ENCODE measurements around the gene UGT1A9. TPM values are rescaled to one million over a fixed set of nuclear protein-coding genes. Genes with fewer than 3 reads are reported as not detected.

The UGT1A9 gene
- total and polyA plus RNA-seq, 2 of the 4 experiments (the other 2 are of a cell fraction): not detected

DNA sequence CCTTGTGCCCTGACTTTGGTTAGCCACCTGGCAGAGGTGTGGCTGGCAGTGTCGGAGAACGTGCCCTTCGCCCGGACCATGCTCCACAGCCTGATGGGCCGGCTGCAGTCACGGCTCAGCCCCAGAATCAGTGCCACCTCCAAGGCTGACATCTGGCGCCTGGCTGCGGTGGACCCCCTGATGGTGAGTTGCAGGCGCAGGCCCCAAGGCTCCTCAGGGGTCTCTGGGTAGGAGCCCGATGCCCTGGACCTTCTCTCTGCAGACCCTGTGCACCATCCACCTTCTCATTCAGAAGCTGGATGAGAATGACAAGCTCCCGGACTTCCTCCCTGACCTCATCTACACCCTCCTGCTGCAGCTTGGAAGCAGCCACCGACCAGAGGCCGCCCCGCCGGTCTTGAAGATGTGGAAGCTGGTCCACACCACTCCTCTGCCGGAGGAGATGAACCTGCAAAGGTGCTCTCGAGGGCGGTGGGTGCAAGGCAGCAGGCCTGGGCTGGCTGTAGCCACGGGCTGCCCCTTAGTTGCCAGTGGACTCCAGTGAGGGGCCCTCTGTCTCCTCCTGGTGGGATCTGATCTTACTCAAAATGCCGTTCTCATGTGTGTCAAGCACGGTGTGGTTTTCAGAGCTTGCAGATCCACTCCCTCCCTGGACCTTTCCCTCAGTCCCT lies 150.5 kb downstream of the UGT1A9 start:
- H3K4me3 ChIP-seq (ENCODE audit: insufficient read depth, low read depth, low read length): no peak overlapping the region
- H3K14ac ChIP-seq (replicated peaks; ENCODE audit: low read depth, low read length): no peak overlapping the region
- H2BK120ac ChIP-seq (ENCODE audit: low read depth, low read length): no peak overlapping the region
- intact Hi-C loops (cut with micrococcal nuclease): no loop called here
- no peak overlapping the region for H3K4me2 ChIP-seq (ENCODE audit: low read depth, low read length)
- POLR2A ChIA-PET (ENCODE audit: unreplicated experiment): no interaction called here
- H2AK5ac ChIP-seq (ENCODE audit: low read depth, low read length): no peak overlapping the region
- H3K9me1 ChIP-seq (ENCODE audit: insufficient read depth, low read length): no peaks in the 10 kb centered on the region
- dilution Hi-C loops (cut with HindIII; ENCODE audit: low sequenced_read_pairs, unreplicated experiment): no loop called here
- H2BK5ac ChIP-seq (ENCODE audit: low read depth, low read length, poor library complexity, severe bottlenecking): no peak overlapping the region
- ATAC-seq (ENCODE audit: low read depth) (no peak), DNase-seq (no peak)
- H4K91ac ChIP-seq (ENCODE audit: insufficient read depth, low read depth, low read length): no peak overlapping the region
- TF ChIP-seq SMC3 (IDR thresholded peaks at IDR 0.05; ENCODE audit: low read depth, low read length) (no peak), CEBPB (IDR thresholded peaks at IDR 0.05; ENCODE audit: low read depth, low read length) (no peak), FOS (IDR thresholded peaks at IDR 0.05; ENCODE audit: low read depth, low read length) (no peak), RCOR1 (IDR thresholded peaks at IDR 0.05; ENCODE audit: insufficient replicate concordance, low read length) (no peak), MAZ (IDR thresholded peaks at IDR 0.05; ENCODE audit: borderline replicate concordance, low read depth, low read length) (no peak), RAD21 (IDR thresholded peaks at IDR 0.05; ENCODE audit: low read length) (no peak), CHD1 (IDR thresholded peaks at IDR 0.05; ENCODE audit: low read depth, low read length) (no peak)
- TF ChIP-seq, protein P1, sequence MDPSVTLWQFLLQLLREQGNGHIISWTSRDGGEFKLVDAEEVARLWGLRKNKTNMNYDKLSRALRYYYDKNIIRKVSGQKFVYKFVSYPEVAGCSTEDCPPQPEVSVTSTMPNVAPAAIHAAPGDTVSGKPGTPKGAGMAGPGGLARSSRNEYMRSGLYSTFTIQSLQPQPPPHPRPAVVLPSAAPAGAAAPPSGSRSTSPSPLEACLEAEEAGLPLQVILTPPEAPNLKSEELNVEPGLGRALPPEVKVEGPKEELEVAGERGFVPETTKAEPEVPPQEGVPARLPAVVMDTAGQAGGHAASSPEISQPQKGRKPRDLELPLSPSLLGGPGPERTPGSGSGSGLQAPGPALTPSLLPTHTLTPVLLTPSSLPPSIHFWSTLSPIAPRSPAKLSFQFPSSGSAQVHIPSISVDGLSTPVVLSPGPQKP (IDR thresholded peaks at IDR 0.05; ENCODE audit: borderline replicate concordance, low read depth, low read length): no peak
- no peak overlapping the region for H3K4ac ChIP-seq (ENCODE audit: low read depth, low read length)
- no peak overlapping the region for H3K9ac ChIP-seq (ENCODE audit: low read depth, low read length)
- H4K5ac ChIP-seq (ENCODE audit: low read depth, low read length): no peak overlapping the region
- H3K79me1 ChIP-seq (ENCODE audit: low read depth in 1 of 2, low read length in 2 of 2): no peaks in the 10 kb centered on the region
- H3K36me3 ChIP-seq (ENCODE audit: control insufficient read depth, insufficient read depth, low read length): no peaks in the 10 kb centered on the region
- CTCF ChIA-PET: no interaction called here
- no peaks in the 10 kb centered on the region for H3K4me1 ChIP-seq (ENCODE audit: control insufficient read depth, insufficient read depth, low read length)
- no peak overlapping the region for H3K23ac ChIP-seq (ENCODE audit: low read depth, low read length)
- H2AK9ac ChIP-seq (replicated peaks; ENCODE audit: low read depth, low read length, poor library complexity): no peak overlapping the region
- peaks cover 10% of the 10 kb centered on the region for H3K27me3 ChIP-seq (ENCODE audit: control insufficient read depth, insufficient read depth, low read length)
- H3K56ac ChIP-seq (ENCODE audit: extremely low read depth, insufficient read depth, low read length): no peak overlapping the region
- no peaks in the 10 kb centered on the region for H3K9me3 ChIP-seq (ENCODE audit: control insufficient read depth, insufficient read depth, low read length)
- H4K20me1 ChIP-seq (ENCODE audit: insufficient read depth, low read length): no peaks in the 10 kb centered on the region
- no TSS peak for BruUV-seq (replicated peaks)
- no peak overlapping the region for H3K27ac ChIP-seq (ENCODE audit: insufficient read depth, low read length)
- H2AFZ ChIP-seq (replicated peaks; ENCODE audit: low read length, poor library complexity): peak overlapping the region; percentile 14
- H3K18ac ChIP-seq (ENCODE audit: low read depth, low read length): no peak overlapping the region
- 80% methylated on average over 7 of the region's 21 CpGs; no CpG with 5 or more reads in 1 of the 2 experiments for WGBS, 2 experiments (ENCODE audit: extremely low coverage in 2 of 2, insufficient read length in 1 of 2)
- in situ Hi-C loops (cut with MboI; ENCODE audit: low sequenced_read_pairs): no loop called here
- H2BK15ac ChIP-seq (ENCODE audit: low read depth, low read length): no peak overlapping the region
- no peak overlapping the region for H2BK20ac ChIP-seq (ENCODE audit: low read depth, low read length)
- no peak overlapping the region for H4K8ac ChIP-seq (ENCODE audit: low read depth in 2 of 2, low read length in 2 of 2)

Other genes with a start within 250 kb of the UGT1A9 start
- gene USP40, start 105.1 kb upstream of the UGT1A9 start, total RNA-seq (2012; rRNA removed): 27.8 and 30.8 TPM in 2 replicates
- 30.1 and 32.6 TPM in 2 replicates for gene USP40, start 105.1 kb upstream of the UGT1A9 start, polyA plus RNA-seq (2012; rRNA removed)
- gene UGT1A8, start 54.3 kb upstream of the UGT1A9 start, total RNA-seq (2012; rRNA removed): not detected in 2 replicates
- gene UGT1A8, start 54.3 kb upstream of the UGT1A9 start, polyA plus RNA-seq (2012; rRNA removed): not detected in 2 replicates
- not detected in 2 replicates for gene UGT1A10, start 35.5 kb upstream of the UGT1A9 start, total RNA-seq (2012; rRNA removed)
- not detected in 2 replicates for gene UGT1A10, start 35.5 kb upstream of the UGT1A9 start, polyA plus RNA-seq (2012; rRNA removed)
- not detected in 2 replicates for gene UGT1A7, start 10.0 kb downstream of the UGT1A9 start, total RNA-seq (2012; rRNA removed)
- gene UGT1A7, start 10.0 kb downstream of the UGT1A9 start, polyA plus RNA-seq (2012; rRNA removed): not detected in 2 replicates
- not detected in 2 replicates for gene UGT1A6, start 21.0 kb downstream of the UGT1A9 start, total RNA-seq (2012; rRNA removed)
- gene UGT1A6, start 21.0 kb downstream of the UGT1A9 start, polyA plus RNA-seq (2012; rRNA removed): not detected in 2 replicates
- gene UGT1A5, start 41.0 kb downstream of the UGT1A9 start, total RNA-seq (2012; rRNA removed): not detected in 2 replicates
- gene UGT1A5, start 41.0 kb downstream of the UGT1A9 start, polyA plus RNA-seq (2012; rRNA removed): not detected in 2 replicates
- gene UGT1A4, start 46.8 kb downstream of the UGT1A9 start, total RNA-seq (2012; rRNA removed): not detected in 2 replicates
- gene UGT1A4, start 46.8 kb downstream of the UGT1A9 start, polyA plus RNA-seq (2012; rRNA removed): not detected in 2 replicates
- not detected in 2 replicates for gene UGT1A3, start 57.1 kb downstream of the UGT1A9 start, total RNA-seq (2012; rRNA removed)
- gene UGT1A3, start 57.1 kb downstream of the UGT1A9 start, polyA plus RNA-seq (2012; rRNA removed): not detected in 2 replicates
- not detected in 2 replicates for gene UGT1A1, start 88.4 kb downstream of the UGT1A9 start, total RNA-seq (2012; rRNA removed)
- gene UGT1A1, start 88.4 kb downstream of the UGT1A9 start, polyA plus RNA-seq (2012; rRNA removed): not detected in 2 replicates
- not detected in 2 replicates for gene MROH2A, start 106.4 kb downstream of the UGT1A9 start, total RNA-seq (2012; rRNA removed)
- not detected in 2 replicates for gene MROH2A, start 106.4 kb downstream of the UGT1A9 start, polyA plus RNA-seq (2012; rRNA removed)
- 22.6 and 24.2 TPM in 2 replicates for gene HJURP, start 182.6 kb downstream of the UGT1A9 start, total RNA-seq (2012; rRNA removed)
- 26.5 and 27.1 TPM in 2 replicates for gene HJURP, start 182.6 kb downstream of the UGT1A9 start, polyA plus RNA-seq (2012; rRNA removed)
- not detected in 2 replicates for gene TRPM8, start 245.5 kb downstream of the UGT1A9 start, total RNA-seq (2012; rRNA removed)
- 0.10 TPM in 1 of 2 replicates, not detected in the other for gene TRPM8, start 245.5 kb downstream of the UGT1A9 start, polyA plus RNA-seq (2012; rRNA removed)